Stimulated activated CD4-positive, alpha-beta T cell treated with anti-CD3 and anti-CD28 coated beads, TNF-alpha, amount 100 ng/mL, for 48 hours (primary cell): ENCODE measurements around the gene AQR.

Experiments
- DNase-seq, 3 donors: peaks; one replicate each; pipeline ENCODE4 v3.0.0-alpha.2; 2020; ENCODE audit warnings: low read depth in 3 of 3

AQR gene

DNA sequence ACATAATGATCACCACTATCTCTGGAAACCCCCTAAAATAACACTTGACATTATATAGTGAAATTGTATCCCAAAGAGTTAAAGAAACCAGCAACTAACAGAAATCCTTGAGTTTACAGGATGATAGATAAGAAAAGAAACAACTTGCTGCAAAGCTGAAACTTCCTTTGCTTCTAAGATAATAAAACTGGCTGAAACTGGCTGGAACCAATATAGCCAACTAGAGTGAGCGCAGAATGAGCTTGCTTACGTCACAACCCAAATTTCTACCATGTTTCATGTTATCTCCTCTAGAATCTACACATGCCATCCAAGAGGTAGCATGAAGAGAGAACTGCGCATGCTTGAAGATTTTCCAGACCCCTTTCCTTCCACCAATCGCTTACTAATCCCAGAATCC is 90.4 kb downstream of the AQR start:
- DNase-seq = no peak

DNA sequence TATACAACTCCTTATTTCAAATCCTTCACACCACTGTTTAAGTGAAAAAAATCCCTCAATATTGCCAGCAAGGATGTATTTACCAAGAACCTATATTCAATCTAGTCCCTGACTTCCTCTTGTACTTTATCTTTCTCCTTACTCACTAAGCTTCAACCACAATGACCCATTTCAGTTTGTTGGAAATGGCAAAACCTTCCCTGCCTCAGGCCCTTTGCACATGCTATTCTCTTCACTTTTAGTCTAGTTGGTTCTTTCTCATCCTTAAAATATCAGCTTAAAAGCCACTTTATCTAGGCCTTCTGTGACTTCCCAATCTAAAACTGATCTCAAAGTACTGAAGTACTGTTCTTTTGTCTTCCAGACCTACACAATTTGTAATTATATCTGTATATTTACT is 92.9 kb downstream of the AQR start:
- DNase-seq = no peak

DNA sequence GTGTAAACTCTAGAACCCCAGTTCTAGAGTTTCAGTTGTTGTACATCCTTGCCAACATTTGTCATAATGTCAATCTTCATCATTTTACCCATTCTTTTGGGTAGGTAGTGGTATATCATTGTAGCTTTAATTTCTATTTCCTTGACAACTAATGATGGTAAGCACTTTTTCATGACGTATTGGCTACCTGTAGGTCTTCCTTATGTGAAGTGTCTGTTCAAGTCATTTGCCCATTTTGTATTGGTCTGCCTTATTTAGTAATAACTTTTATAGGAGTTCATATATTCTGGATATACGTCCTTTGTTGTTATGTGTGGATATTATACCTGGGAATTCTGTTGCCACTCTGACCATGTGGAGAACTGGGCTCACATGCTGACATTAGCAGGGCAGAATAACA is 100.4 kb downstream of the AQR start:
- no peak for DNase-seq

DNA sequence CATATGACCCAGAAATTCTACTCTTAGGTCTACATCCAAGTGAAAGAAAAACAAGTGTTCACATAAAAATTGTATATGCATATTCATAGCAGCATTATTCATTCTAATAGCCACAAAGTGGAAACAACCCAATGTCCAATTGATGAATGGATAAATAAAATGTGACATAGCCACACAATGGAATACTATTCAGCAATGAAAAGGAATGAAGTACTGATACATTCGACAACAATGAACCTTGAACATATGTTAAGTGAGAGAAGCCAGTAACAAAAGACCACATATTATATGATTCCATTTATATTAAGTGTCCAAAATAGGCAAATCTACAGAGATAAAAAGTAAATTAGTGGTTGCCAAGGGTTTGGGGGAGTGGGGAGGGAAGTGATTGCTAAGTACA is 104.0 kb downstream of the AQR start:
- DNase-seq = no peak

DNA sequence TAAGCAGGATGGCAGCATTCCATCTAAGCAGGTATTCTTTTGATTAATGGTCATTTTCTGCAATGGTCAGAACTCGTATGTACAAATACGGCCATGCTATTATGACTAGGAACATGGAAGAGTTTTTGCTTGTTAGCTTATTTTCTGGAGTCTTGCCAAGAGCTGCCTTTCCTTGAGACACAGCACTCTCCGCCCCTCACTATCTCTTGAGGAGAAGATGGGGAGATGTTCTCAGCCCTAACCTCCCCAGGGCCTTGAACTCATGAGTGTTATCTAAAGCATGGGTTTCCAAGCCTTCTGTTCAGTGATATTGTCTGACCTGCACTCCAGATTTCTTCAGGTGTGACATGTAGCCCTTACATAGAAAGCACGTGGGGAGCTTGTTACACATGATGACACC is 108.3 kb downstream of the AQR start:
- no peak for DNase-seq

DNA sequence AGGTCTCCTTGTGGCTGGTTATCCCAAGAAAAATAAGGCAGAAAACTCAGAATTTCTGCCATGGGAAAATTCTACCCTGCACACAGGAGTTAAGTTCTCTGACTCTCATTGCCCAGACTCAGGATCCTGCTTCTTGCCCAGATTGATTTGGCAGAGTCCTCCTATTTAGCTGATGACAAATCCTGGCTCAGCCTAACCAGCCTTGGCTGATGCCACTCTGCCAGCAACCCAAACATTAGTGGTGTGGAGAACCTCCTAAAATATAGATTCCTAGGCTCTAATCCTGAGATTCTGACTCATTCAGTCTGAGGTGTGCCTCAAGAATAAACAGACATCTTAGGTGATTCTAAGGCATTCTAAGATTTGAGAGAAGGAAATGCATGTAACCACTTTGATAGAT is 113.6 kb downstream of the AQR start:
- DNase-seq = no peak

DNA sequence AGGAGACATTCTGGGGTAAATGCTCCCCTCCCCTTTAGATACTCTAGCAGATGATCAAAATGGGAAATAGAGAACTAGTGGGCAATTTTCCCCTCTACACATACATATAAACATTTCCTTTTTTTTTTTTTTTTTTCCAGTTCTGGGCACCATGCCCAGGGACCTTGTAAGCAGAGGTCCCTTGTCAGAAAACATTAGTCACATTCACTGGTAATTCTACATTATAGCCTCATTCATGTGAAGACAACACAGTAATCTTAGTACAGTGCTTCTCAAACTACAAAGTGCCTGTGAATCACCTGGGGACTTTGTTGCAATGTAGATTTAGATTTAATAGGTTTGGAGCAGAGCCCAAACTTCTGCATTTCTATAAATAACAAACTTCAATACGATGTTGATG is 114.1 kb downstream of the AQR start:
- DNase-seq = no peak

DNA sequence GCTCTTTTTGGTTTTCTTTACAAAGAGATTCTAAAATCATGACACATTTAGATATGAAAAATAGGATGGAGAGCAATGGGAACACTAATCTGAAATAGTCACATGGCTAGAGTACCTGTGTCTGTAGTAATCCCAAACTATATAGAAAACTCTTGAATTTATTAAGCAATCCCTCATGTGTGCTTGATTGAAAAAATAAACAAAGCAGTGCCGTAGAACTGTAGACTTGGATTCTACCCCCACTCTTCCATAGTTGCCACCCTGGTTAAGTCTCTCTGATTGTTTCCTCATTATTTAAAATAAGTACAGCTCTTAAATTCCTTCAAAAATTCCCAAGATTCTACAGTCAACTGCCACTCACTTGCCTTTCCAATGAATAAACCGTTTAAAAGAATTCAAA is 115.3 kb downstream of the AQR start:
- DNase-seq = no peak

DNA sequence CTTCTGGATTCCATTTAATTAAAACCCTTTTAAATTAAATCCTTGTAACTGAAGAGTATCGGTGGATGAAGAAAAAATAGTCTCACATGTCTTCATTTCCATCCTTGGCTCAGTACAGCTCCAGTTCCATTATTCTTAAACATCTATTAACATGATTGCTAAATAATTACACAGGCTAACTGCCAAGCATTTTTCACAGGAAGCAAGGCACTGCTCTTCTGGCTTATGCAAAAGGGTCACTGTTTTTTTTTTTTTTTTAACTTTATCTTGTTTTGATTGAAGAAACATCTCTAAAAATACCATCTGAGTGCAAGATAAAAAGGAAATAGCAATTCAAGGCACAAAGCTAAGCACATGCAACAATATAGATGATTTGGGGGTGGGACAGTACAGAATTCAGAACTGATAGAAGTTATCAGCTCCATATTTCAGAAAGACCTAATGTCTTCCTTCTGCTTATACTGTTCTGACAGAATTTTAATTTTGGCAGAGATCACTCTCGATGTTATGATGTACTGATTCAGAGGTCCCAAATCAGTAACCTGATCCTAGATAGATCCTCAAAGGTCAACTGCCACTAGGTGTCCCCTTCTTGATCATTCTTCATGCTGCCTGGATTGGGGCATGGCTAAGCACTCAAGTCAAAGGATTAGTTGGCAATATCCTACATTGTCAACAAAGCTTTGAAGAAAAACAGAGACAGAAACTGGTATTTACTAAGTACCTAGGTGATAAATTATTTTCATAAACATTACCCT is 116.4 kb downstream of the AQR start:
- no peak for DNase-seq

DNA sequence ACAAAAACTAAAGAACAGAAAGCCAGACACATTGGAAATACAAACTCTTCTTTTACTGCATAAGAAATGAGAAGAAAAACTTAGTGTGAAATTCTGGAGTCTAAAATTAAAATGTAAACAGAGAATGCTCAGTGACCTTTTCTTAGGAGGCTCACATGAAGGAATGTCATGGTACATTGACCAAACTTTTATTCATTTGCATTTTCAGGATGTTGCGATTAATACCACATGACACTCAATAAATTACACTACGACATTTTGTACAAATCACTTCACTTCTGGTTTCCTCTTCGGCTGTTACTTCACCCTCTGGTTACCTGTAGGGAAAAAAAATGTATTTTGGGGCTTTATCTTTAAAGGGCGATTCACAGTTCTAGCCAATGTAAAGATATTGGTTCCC is 117.8 kb downstream of the AQR start:
- DNase-seq = no peak

DNA sequence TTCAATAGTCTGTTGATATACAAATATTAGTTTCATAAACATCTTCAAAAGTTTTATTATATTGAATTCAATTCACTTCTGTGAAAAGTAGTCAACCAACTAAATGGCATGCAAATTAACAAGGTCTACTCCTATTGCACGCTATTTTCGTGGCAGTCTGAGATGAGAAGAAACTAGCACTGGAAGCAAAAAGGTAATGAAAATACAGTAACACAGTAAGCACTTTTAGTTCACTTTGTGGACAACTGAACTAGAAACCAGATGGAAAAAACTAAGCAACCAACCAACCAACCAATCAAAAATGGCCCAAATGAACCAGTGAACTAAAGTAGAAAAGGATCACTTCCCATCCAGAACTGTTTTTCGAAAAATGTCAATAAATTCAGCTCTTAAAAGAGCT is 118.5 kb downstream of the AQR start:
- DNase-seq = no peak

DNA sequence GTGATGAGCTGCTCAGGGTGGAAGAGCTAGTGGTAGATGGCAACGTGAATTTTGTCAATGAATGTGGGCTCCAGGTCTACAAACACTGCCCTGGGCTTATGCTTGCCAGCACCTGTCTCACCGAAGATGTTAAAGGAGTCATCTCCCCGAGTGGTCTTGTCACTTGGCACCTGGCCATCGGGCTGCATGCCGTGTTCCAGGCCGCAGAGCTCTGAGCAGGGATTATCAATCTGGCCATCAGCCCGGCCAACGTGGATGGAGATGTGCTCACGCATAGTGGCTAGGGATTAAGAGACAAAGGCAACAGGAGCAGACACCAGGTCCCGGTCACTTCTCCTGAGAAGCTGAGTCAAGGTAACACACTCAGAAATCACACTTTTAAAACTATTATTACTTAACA is 119.4 kb downstream of the AQR start:
- no peak for DNase-seq

DNA sequence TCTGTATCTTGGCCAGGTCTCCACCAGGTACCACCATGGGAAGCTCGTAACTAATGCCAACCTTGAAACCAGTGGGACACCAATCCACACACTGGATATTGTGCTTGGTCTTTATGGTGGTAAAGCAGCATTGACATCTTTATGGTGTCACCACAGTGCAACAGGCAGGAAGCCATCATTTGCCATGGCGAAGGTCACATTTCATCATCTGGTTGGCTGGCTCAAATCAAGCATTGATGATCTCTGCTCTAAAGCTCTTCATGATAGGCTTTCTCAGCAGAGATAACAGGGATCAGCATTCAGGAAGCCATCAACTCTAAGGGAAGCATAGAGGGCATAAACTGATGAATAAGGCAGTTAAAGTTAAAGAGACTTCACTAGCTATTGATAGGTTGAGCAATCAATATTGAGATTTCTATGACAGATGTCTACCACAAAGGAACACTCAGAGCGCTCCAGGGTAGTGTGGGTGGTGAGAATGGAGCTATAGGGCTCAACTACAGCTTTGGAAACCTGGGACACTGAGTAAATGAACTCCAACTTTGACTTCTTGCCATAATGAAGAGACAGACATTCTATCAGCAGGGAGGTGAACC is 120.1 kb downstream of the AQR start:
- DNase-seq = no peak

DNA sequence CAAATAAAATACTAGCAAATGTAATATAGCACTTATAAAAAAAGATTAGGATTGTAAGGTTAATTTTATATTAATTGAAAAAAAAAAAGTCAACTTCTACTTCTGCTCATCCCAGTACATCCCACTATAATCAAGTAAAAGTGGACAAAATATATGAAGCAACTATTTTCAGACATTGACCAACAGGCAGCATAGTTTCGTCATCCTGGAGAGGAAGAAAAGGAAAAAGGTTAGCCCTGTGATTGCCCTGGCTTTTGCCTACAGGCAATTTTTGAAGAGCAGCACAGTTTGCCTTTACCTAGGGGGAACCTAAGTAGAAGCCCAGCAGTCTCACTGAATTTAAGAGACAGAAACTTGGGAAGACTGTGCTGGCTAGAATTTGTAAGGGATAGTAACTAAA is 121.9 kb downstream of the AQR start:
- no peak for DNase-seq

DNA sequence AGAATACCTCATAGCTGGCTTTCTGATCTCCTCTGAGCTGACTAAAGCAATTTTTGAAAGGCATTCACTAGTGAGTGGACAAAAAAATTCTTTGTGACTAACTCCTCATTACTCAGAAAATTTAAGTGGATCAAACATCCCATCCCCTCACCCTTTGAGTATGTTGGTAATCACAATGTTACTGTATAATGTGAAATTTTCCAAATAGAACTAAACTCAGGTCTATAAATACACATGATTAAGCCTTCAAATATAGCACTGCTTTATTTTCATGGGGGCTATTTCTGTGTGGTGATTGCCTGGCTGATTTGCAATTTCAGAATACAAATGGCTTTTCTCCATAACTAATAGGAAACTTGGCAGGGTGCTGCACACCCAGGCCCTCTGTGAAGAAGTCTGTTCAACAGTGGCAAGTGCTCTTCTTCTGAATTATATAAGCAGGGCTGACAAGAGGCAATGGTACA is 128.2 kb downstream of the AQR start:
- no peak for DNase-seq

DNA sequence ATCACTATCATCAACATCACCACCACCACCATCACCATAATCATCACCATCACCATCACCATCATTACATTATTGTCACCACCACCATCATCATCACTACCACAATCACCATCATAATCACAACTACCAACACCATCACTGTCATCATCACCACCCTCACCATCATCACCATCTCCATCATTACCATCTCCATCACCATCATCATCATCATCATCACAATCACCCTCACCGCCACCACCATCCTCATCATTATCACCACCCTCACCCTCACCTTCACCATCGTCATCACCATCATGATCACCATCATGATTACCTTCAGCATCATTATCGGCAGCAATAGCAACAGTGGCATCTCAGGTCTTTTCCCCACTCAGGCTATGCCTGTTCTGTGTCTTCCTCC is 131.3 kb downstream of the AQR start:
- DNase-seq = no peak

DNA sequence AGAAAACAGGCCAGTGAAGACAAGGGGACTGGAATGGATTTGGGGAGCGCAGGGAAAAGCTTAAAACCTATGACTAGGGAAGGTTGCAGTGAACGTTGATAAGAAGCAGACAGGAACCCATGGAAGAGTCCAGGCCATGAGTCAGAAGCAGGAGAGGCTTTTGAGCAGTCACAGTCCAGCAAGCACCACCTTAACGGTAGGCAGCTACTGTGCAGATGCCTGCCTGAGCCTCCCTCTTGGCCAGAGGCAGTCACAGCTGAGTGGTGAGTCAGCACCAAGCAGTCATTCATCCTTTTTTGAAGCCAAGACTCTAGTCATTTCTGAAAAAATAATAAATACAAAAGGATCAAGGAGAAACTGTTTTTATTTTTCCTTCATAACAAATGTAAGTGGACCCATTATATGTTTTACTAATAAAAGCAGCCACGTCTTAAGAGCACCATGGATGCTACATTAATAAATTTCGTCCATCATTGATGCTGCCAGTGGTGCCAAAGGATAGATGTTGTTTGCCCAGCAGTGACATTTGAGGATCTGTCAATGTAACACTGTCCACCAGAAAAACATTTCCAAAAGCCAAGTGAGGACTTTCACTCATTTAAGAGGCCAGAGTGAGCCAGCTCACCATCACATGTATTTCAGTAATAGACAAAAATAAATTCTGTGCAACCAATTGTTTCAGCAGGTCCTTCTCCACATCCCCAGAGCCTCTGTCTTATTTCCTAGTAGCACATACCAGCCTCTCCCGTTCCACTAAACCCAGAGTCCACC is 132.1 kb downstream of the AQR start:
- DNase-seq = no peak

DNA sequence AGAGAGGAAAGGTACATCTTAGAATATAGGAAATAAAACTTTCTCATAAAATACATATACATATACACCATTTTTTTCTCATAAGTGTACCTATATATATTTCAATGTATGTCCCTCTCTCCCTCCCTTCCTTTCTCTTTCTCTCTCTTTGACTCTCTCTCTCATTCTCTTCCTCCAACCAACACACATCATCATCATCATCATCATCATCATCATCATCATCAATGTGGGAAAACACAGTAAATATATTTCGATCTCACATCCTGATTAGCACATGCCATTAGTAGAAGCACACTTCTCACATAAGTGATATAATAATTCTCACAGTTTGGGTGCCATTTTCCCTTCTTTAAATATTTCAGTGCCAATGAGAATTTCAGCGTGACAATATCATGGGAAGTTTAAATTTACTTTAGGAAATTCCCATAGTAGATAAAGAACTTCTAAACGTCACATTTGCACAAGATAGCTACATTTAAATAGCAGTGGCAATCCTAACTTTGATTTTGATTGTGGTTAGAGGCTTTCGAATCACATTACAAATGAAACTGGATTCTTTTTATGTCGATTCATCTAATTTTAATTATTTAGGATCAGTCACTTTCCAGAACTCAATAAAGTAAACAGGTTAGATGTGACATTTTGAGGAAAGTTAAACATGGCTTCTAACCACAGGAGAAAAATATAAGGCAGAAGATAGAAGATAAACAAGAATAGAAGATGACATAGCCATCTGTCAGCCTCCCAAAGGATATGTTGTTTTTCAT is 141.2 kb downstream of the AQR start:
- no peak for DNase-seq

DNA sequence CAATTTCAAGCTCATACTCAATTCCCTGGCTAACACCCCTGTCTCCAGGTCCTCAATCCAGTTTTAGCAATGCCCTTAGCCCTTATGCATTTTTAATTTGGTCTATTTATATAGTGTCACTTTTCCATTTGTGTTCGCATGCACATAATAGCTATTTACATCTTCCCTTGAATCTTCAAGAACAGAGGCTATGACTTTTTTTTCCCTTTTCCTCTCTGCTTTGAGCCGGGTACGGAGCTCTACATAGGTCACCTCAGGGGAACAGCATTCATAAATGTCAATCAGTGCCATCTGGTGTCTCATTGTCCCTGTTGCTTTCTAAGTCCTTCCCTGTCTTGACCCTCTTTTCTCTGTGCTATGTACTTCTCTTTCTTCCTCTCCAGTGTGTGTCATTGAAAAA is 147.7 kb downstream of the AQR start:
- DNase-seq = no peak

DNA sequence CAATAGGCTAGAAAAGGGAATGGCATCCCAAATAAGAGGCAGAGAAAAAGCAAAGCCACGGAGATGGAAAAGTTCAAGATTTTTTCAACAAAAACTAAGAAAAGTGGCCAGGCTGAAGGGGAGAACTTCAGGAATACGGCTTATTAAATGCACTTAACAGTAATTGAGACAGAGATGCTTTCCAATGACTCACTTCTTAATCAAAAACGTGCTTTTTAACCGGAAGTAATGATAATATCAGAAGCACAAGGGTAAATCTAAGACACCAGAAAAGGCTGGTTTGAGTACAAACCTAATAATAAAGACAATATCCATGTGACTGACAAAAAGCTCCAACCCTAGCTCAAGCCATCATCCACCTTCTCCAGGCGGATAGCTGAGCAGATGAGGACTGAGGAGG is 149.4 kb downstream of the AQR start:
- no peak for DNase-seq

DNA sequence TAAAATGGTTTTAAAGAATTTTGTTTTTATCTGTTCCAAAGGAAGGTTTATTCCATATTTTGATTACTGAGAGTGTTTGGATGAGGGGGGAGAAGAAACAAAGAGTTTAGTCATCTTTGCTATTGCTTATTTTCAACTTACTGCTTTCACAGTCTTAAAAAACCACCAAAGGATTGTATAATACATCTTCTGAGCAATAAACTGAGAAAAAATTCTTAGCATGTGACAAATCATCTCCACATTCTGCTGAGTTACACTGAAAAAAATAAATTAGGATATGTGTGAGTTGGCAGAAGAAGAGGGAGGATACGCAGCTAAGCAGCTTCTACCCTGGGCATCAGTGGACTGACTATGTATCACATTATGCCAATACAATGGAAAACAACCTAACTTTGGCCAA is 151.0 kb downstream of the AQR start:
- DNase-seq = no peak

DNA sequence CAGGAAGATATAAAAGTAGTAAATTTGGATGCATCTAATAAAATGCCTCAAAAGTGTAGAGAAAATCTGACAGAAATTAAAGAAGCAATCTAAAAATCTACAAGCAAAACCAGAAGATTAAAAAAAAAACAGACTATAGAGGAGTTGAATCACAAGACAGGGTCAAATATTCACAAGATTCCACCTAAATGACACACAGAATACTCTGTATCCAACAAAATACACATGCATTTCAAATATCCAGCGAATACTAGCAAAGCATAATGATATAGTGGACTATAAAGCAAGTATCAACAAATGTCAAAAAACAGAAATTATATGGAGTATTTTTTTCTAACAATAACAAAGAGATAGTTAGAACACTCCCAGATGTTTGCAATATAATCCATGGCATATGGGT is 153.7 kb downstream of the AQR start:
- no peak for DNase-seq
